ENCODE measurements around the gene GPR176. TPM values are rescaled to one million over a fixed set of nuclear protein-coding genes. Genes with fewer than 3 reads are reported as not detected.

The GPR176 gene
- total RNA-seq, 4 donors from 2014 or later = 2.4 to 18.6 (median 9.1) TPM

- peaks cover 0 to 23% (median 0%) of the 10 kb centered on the region in 4 donors for H3K4me1 ChIP-seq
- TF ChIP-seq POLR2A (IDR thresholded peaks at IDR 0.05) (peak; percentile 47 to 69), EP300 (IDR thresholded peaks at IDR 0.05) (peak in 1 of 2 donors; percentile 81), CTCF (IDR thresholded peaks at IDR 0.05) (no peak)
- peak overlapping the region; percentile 52 to 76 (median 66) for H3K4me3 ChIP-seq
- no peaks in the 10 kb centered on the region for H3K27me3 ChIP-seq
- peak overlapping the region; percentile 44 to 89 (median 79) for H3K27ac ChIP-seq
- H3K9me3 ChIP-seq = no peaks in the 10 kb centered on the region
- 1 to 3% methylated on average over 34 to 47 of the region's 70 CpGs for WGBS, 2 donors
- H3K36me3 ChIP-seq = no peaks in the 10 kb centered on the region
- DNase-seq (ENCODE audit: low spot score in 2 of 2) = peak; percentile 54 to 61
Observed at GRCh38 chr15:39920510-39921273, 626 bp upstream of the GPR176 start.

- TF ChIP-seq CTCF (IDR thresholded peaks at IDR 0.05) = no peak
- TF ChIP-seq EP300 (IDR thresholded peaks at IDR 0.05) = no peak
- no peak for TF ChIP-seq POLR2A (IDR thresholded peaks at IDR 0.05)
- Histone ChIP-seq H3K36me3 (no peaks in the 10 kb centered on the region), H3K9me3 (no peaks in the 10 kb centered on the region), H3K27ac (peak overlapping the region in 2 of 4 donors; percentile 86 to 89), H3K4me3 (peak overlapping the region; percentile 52 to 76 (median 66)), H3K27me3 (no peaks in the 10 kb centered on the region), H3K4me1 (peaks cover 0 to 23% (median 0%) of the 10 kb centered on the region in 4 donors)
- DNase-seq (ENCODE audit: low spot score in 2 of 2) = no peak
- WGBS, 2 donors = 4 to 6% methylated on average over 13 to 14 of the region's 15 CpGs
Observed at GRCh38 chr15:39919411-39919747, 687 bp downstream of the GPR176 start.

- Histone ChIP-seq H3K36me3 (no peaks in the 10 kb centered on the region), H3K4me3 (peak overlapping the region in 3 of 4 donors; percentile 63 to 76 (median 69)), H3K4me1 (peaks cover 0 to 23% (median 0%) of the 10 kb centered on the region in 4 donors), H3K27ac (peak overlapping the region in 1 of 4 donors; percentile 89), H3K9me3 (no peaks in the 10 kb centered on the region), H3K27me3 (no peaks in the 10 kb centered on the region)
- TF ChIP-seq POLR2A (IDR thresholded peaks at IDR 0.05) = no peak
- TF ChIP-seq EP300 (IDR thresholded peaks at IDR 0.05) = no peak
- no peak for TF ChIP-seq CTCF (IDR thresholded peaks at IDR 0.05)
- 33% methylated on average over 13 of the region's 13 CpGs for WGBS, 2 donors
- no peak for DNase-seq (ENCODE audit: low spot score in 2 of 2)
Observed at GRCh38 chr15:39918688-39919385, 1.2 kb downstream of the GPR176 start.

- no peak for TF ChIP-seq POLR2A (IDR thresholded peaks at IDR 0.05)
- TF ChIP-seq CTCF (IDR thresholded peaks at IDR 0.05) = no peak
- TF ChIP-seq EP300 (IDR thresholded peaks at IDR 0.05) = no peak
- 76 to 84% methylated on average over 2 of the region's 2 CpGs for WGBS, 2 donors
- Histone ChIP-seq H3K27me3 (no peaks in the 10 kb centered on the region), H3K4me1 (peaks cover 0 to 18% (median 0%) of the 10 kb centered on the region in 4 donors), H3K4me3 (no peak overlapping the region), H3K27ac (no peak overlapping the region), H3K9me3 (no peaks in the 10 kb centered on the region), H3K36me3 (no peaks in the 10 kb centered on the region)
- no peak for DNase-seq (ENCODE audit: low spot score in 2 of 2)
Observed at GRCh38 chr15:39914977-39915376, 5.1 kb downstream of the GPR176 start.

GRCh38 chr15:39909007-39909406 is 11.1 kb downstream of the GPR176 start:
- no peaks in the 10 kb centered on the region for H3K36me3 ChIP-seq
- no peak for TF ChIP-seq POLR2A (IDR thresholded peaks at IDR 0.05)
- no peak for TF ChIP-seq EP300 (IDR thresholded peaks at IDR 0.05)
- WGBS, 2 donors = 42 to 49% methylated on average over 5 of the region's 5 CpGs

More at GRCh38 chr15:39909007-39909406, 11.1 kb downstream of the GPR176 start:
- Histone ChIP-seq H3K9me3 (no peaks in the 10 kb centered on the region), H3K4me1 (no peaks in the 10 kb centered on the region), H3K27ac (peak overlapping the region in 2 of 4 donors; percentile 32 to 54), H3K4me3 (no peak overlapping the region), H3K27me3 (no peaks in the 10 kb centered on the region)
- no peak for DNase-seq (ENCODE audit: low spot score in 2 of 2)

Measured in tibial nerve (tissue), 4 donors.